H9 (cell line): ENCODE results near the gene LSMEM2. TPM values are rescaled to one million over a fixed set of nuclear protein-coding genes. Genes with fewer than 3 reads are reported as not detected.

ENCODE experiments used
- DNase-seq: peaks from one replicate; pipeline ENCODE4 v3.0.0-alpha.2; 2017
- H2AFZ ChIP-seq: one replicate; pipeline ENCODE4 v1.6.1; 2013; ENCODE audit warnings: mild to moderate bottlenecking, low read length, control low read depth, moderate library complexity
- H2AK5ac ChIP-seq: 2 replicates; pipeline ENCODE4 v1.6.1; 2013; ENCODE audit warnings: low read length, control low read depth, mixed read lengths; ENCODE audit not compliant: insufficient read length
- H2BK120ac ChIP-seq: one replicate; pipeline ENCODE4 v1.6.1; 2013; ENCODE audit warnings: low read depth, mild to moderate bottlenecking, low read length, control low read depth, inconsistent platforms; ENCODE audit not compliant: poor library complexity, severe bottlenecking
- H2BK12ac ChIP-seq: 2 replicates; pipeline ENCODE4 v1.6.1; 2013; ENCODE audit warnings: low read length, control low read depth, mixed read lengths, low read depth; ENCODE audit not compliant: insufficient read length
- H2BK15ac ChIP-seq: 2 replicates; pipeline ENCODE4 v1.6.1; 2013; ENCODE audit warnings: low read depth, low read length, control low read depth
- H2BK20ac ChIP-seq: one replicate; pipeline ENCODE4 v1.6.1; 2013; ENCODE audit warnings: low read depth, mild to moderate bottlenecking, low read length, control low read depth, inconsistent platforms; ENCODE audit not compliant: poor library complexity, severe bottlenecking
- H2BK5ac ChIP-seq: 2 replicates; pipeline ENCODE4 v1.6.1; 2013; ENCODE audit warnings: low read length, control low read depth, mixed read lengths; ENCODE audit not compliant: insufficient read length
- H3K14ac ChIP-seq: 2 replicates; pipeline ENCODE4 v1.6.1; 2013; ENCODE audit warnings: low read length, control low read depth; ENCODE audit not compliant: insufficient read depth
- H3K18ac ChIP-seq: 2 replicates; pipeline ENCODE4 v1.6.1; 2013; ENCODE audit warnings: low read depth, mild to moderate bottlenecking, mixed read lengths, low read length, control low read depth; ENCODE audit not compliant: insufficient read length
- H3K23ac ChIP-seq: 2 replicates; pipeline ENCODE4 v1.6.1; 2013; ENCODE audit warnings: low read length, control low read depth, mixed read lengths, low read depth; ENCODE audit not compliant: insufficient read length
- H3K23me2 ChIP-seq: 2 replicates; pipeline ENCODE4 v1.6.1; 2013; ENCODE audit warnings: low read depth, mild to moderate bottlenecking, mixed read lengths, low read length, control low read depth; ENCODE audit not compliant: insufficient read length, poor library complexity, severe bottlenecking
- H3K27ac ChIP-seq: 2 replicates; pipeline ENCODE4 v1.5.1; 2013; ENCODE audit warnings: low read length, control low read depth, mixed read lengths, low read depth; ENCODE audit not compliant: insufficient read length
- H3K27me3 ChIP-seq: 2 replicates; pipeline ENCODE4 v1.6.1; 2013; ENCODE audit warnings: low read length, control low read depth, inconsistent platforms; ENCODE audit not compliant: insufficient read depth
- H3K4ac ChIP-seq: 2 replicates; pipeline ENCODE4 v1.6.1; 2013; ENCODE audit warnings: low read depth, mild to moderate bottlenecking, control low read depth, inconsistent platforms, low read length, moderate library complexity
- H3K4me1 ChIP-seq: 2 replicates; pipeline ENCODE4 v1.6.1; 2013; ENCODE audit warnings: low read length, control low read depth, inconsistent platforms; ENCODE audit not compliant: insufficient read depth
- H3K4me2 ChIP-seq: 2 replicates; pipeline ENCODE4 v1.6.1; 2013; ENCODE audit warnings: low read length, control low read depth, mixed read lengths; ENCODE audit not compliant: insufficient read length, insufficient read depth
- H3K56ac ChIP-seq: 2 replicates; pipeline ENCODE4 v1.6.1; 2013; ENCODE audit warnings: low read depth, mild to moderate bottlenecking, mixed read lengths, low read length, control low read depth; ENCODE audit not compliant: insufficient read length
- H3K79me1 ChIP-seq: 2 replicates; pipeline ENCODE4 v1.6.1; 2013; ENCODE audit warnings: low read depth, mild to moderate bottlenecking, moderate library complexity, low read length, control low read depth, inconsistent platforms; ENCODE audit not compliant: insufficient read depth, poor library complexity, severe bottlenecking
- H3K79me2 ChIP-seq: 2 replicates; pipeline ENCODE4 v1.6.1; 2013; ENCODE audit warnings: low read length, control low read depth, inconsistent platforms; ENCODE audit not compliant: insufficient read depth
- H3K9ac ChIP-seq: 2 replicates; pipeline ENCODE4 v1.6.1; 2013; ENCODE audit warnings: low read length, control low read depth, mixed read lengths; ENCODE audit not compliant: insufficient read length; ENCODE audit errors: extremely low read depth
- H3K9me3 ChIP-seq: one replicate; pipeline ENCODE4 v1.6.1; 2013; ENCODE audit warnings: low read depth, low read length, inconsistent platforms; ENCODE audit not compliant: control insufficient read depth
- H3T11ph ChIP-seq: one replicate; pipeline ENCODE4 v1.6.1; 2013; ENCODE audit warnings: mild to moderate bottlenecking, low read length, control low read depth, inconsistent platforms
- H4K20me1 ChIP-seq: one replicate; pipeline ENCODE4 v1.6.1; 2013; ENCODE audit not compliant: control insufficient read depth, insufficient read length, insufficient read depth
- H4K5ac ChIP-seq: 2 replicates; pipeline ENCODE4 v1.6.1; 2013; ENCODE audit warnings: low read depth, mild to moderate bottlenecking, mixed read lengths, low read length, control low read depth; ENCODE audit not compliant: insufficient read length
- H4K8ac ChIP-seq: replicated peaks from 2 replicates; pipeline ENCODE4 v1.6.1; 2013; ENCODE audit warnings: low read length, control low read depth, mixed read lengths, low read depth; ENCODE audit not compliant: insufficient read length
- H4K91ac ChIP-seq: 2 replicates; pipeline ENCODE4 v1.6.1; 2013; ENCODE audit warnings: low read depth, mild to moderate bottlenecking, moderate library complexity, mixed read lengths, low read length, control low read depth; ENCODE audit not compliant: insufficient read length
- H3K27ac Mint-ChIP-seq, 3 experiments: 2 replicates in 2 of 3; 3 replicates in 1 of 3; pipeline ENCODE4 v1.8.0; 2020 to 2021; ENCODE audit warnings: mixed read lengths in 3 of 3, mild to moderate bottlenecking in 1 of 3, moderate library complexity in 1 of 3
- H3K27me3 Mint-ChIP-seq: 2 replicates; pipeline ENCODE4 v1.8.0; 2021; ENCODE audit warnings: low read depth, mild to moderate bottlenecking, moderate library complexity, mixed read lengths
- H3K36me3 Mint-ChIP-seq, 3 experiments: 2 replicates in 2 of 3; 3 replicates in 1 of 3; pipeline ENCODE4 v1.8.0; 2020 to 2021; ENCODE audit warnings: low read depth in 3 of 3, mixed read lengths in 3 of 3; ENCODE audit not compliant: insufficient read depth in 1 of 3
- H3K4me1 Mint-ChIP-seq, 2 experiments: 2 replicates each; pipeline ENCODE4 v1.8.0; 2020; ENCODE audit warnings: mixed read lengths in 2 of 2
- H3K4me3 Mint-ChIP-seq, 2 experiments: 2 replicates in 1 of 2; 3 replicates in 1 of 2; pipeline ENCODE4 v1.8.0; 2020 to 2021; ENCODE audit warnings: mild to moderate bottlenecking in 2 of 2, mixed read lengths in 2 of 2, moderate library complexity in 1 of 2
- H3K9me3 Mint-ChIP-seq, 2 experiments: 2 replicates in 1 of 2; 3 replicates in 1 of 2; pipeline ENCODE4 v1.8.0; 2020; ENCODE audit warnings: mild to moderate bottlenecking in 2 of 2, mixed read lengths in 2 of 2, moderate library complexity in 1 of 2
- WGBS: extraction: QIAGEN DNeasy Blood & Tissue Kit; methylation state at CpG from one replicate; pipeline ENCODE4 v1.1.7; 2013; ENCODE audit warnings: missing lambda C conversion rate, low lambda C conversion rate, mixed read lengths; ENCODE audit not compliant: insufficient read length; ENCODE audit errors: extremely low coverage; 5-methylcytosine and 5-hydroxymethylcytosine counted together
- total RNA-seq: library from RNA; stranded (reverse); gene quantifications from 2 replicates; pipeline ENCODE4 v1.2.1, GENCODE V29; 2021
- TF ChIP-seq, protein P1 (sequence below): fragments of 200-600 bp; sonication (generic); conservative IDR thresholded peaks from 3 replicates; pipeline ENCODE4 v1.8.0; 2021; ENCODE audit warnings: antibody characterized with exemption, mild to moderate bottlenecking

The LSMEM2 gene
- total RNA-seq, 1 experiment from 2014 or later: 0.50 TPM

DNA sequence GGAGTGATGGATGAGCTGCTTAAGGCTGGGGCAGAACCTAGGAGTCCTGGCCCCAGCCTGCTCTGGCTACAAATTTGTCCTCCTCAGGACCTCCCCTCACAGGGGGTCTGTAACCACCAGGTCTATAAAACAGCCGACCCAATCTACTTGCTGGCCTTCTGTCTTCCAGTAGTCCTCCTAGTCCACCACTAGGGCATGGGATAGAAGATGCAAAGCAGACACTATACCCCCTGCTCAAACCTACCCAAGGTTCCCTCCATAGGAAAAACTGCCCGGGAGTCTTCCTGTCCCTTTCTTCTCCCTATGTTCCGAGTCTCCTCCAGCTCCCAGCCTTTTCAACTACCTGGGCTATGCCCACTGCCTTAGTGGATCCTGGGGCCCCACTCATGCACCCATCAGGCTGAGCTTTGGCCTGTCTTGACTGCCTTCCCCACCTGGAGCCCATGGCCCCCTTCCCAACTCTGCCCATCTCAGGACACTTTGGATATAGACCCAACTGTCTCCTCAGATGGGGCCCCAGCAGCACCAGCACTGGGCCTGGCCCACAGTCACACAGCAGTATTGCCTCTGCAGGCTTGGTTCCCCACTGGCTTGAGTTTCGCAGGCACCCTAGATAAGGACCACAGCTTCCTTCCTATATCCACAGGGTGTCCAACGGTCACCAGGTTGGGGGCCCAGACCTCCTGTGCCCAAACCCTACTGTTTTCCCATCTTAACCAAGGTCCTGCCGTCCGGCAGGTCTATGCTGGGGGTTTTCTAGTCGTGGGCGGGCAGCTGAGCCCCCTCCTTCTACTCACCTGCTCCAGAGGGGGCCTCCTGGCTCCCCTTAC, 19.2 kb downstream of the LSMEM2 start:
- Histone ChIP-seq H2AFZ (no peak overlapping the region), H3K18ac (no peak overlapping the region), H3K14ac (no peak overlapping the region), H4K8ac (no peak overlapping the region), H4K20me1 (no peaks in the 10 kb centered on the region), H4K5ac (no peak overlapping the region), H2BK15ac (no peak overlapping the region), H3K23ac (no peak overlapping the region), H3K9me3 (no peaks in the 10 kb centered on the region), H3K9ac (no peak overlapping the region), H4K91ac (no peak overlapping the region), H3K4ac (no peak overlapping the region), H2BK5ac (no peak overlapping the region), H2BK12ac (no peak overlapping the region), H2AK5ac (no peak overlapping the region), H3K27me3 (no peaks in the 10 kb centered on the region), H3K79me1 (no peaks in the 10 kb centered on the region), H3K4me2 (peak overlapping the region; percentile 55), H2BK20ac (no peak overlapping the region), H3K56ac (no peak overlapping the region), H3T11ph (no peak overlapping the region), H2BK120ac (no peak overlapping the region), H3K79me2 (no peaks in the 10 kb centered on the region), H3K23me2 (peaks cover 6% of the 10 kb centered on the region), H3K4me1 (no peaks in the 10 kb centered on the region), H3K27ac (no peak overlapping the region)
- DNase-seq: no peak
- Mint-ChIP-seq H3K4me3 (peak overlapping the region; percentile 87 to 99; a peak in 4 of 5 replicates), H3K36me3 (peaks cover 0 to 8% (median 1%) of the 10 kb centered on the region in 3 experiments; a peak in 1 of 7 replicates), H3K27me3 (no peaks in the 10 kb centered on the region), H3K9me3 (no peaks in the 10 kb centered on the region; a peak in 1 of 5 replicates), H3K27ac (0 out of 7 replicates have a peak overlapping the region, but pooled peaks of 1 of the 3 experiments have one; percentile 40), H3K4me1 (peaks cover 20 to 24% of the 10 kb centered on the region in 2 experiments)
- TF ChIP-seq, protein P1, sequence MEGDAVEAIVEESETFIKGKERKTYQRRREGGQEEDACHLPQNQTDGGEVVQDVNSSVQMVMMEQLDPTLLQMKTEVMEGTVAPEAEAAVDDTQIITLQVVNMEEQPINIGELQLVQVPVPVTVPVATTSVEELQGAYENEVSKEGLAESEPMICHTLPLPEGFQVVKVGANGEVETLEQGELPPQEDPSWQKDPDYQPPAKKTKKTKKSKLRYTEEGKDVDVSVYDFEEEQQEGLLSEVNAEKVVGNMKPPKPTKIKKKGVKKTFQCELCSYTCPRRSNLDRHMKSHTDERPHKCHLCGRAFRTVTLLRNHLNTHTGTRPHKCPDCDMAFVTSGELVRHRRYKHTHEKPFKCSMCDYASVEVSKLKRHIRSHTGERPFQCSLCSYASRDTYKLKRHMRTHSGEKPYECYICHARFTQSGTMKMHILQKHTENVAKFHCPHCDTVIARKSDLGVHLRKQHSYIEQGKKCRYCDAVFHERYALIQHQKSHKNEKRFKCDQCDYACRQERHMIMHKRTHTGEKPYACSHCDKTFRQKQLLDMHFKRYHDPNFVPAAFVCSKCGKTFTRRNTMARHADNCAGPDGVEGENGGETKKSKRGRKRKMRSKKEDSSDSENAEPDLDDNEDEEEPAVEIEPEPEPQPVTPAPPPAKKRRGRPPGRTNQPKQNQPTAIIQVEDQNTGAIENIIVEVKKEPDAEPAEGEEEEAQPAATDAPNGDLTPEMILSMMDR: peak; percentile 25; the same call in 1 of the 3 replicates
- WGBS: no CpG with 5 or more reads among the region's 9 CpGs
